Thyroid gland (tissue), 4 donors: ENCODE results near the gene LSS. TPM values are rescaled to one million over a fixed set of nuclear protein-coding genes. Genes with fewer than 3 reads are reported as not detected.

Source experiments
- DNase-seq, 2 donors: peaks; one replicate each; pipeline ENCODE4 v3.0.0-alpha.2; 2019
- H3K27ac ChIP-seq, 3 donors: fragments of 200-600 bp; sonication (generic); 1 replicate in 2 of 3; 2 replicates in 1 of 3; pipeline ENCODE4 v1.5.1; 2016 to 2019; ENCODE audit warnings: mild to moderate bottlenecking in 1 of 3, moderate library complexity in 1 of 3
- H3K27me3 ChIP-seq: fragments of 200-600 bp; sonication (generic); one replicate; pipeline ENCODE4 v1.5.1; 2019
- H3K36me3 ChIP-seq, 2 donors: fragments of 200-600 bp; sonication (generic); one replicate each; pipeline ENCODE4 v1.5.1; 2016 to 2019
- H3K4me1 ChIP-seq, 2 donors: fragments of 200-600 bp; sonication (generic); one replicate each; pipeline ENCODE4 v1.5.1; 2017 to 2019
- H3K4me3 ChIP-seq, 3 donors: fragments of 200-600 bp; sonication (generic); replicated peaks in 1 of 3; 1 replicate in 2 of 3; 2 replicates in 1 of 3; pipeline ENCODE4 v1.5.1; 2016; ENCODE audit warnings: mild to moderate bottlenecking in 1 of 3
- H3K9me3 ChIP-seq: fragments of 200-600 bp; sonication (generic); one replicate; pipeline ENCODE4 v1.5.1; 2017
- CTCF ChIP-seq, 6 experiments: fragments of 200-600 bp in 3 of 6; fragments of 450-650 bp in 3 of 6; sonication (generic) in 3 of 6; IDR thresholded peaks; one replicate each; pipeline ENCODE4 v1.5.1; 2016 to 2019; ENCODE audit warnings: antibody characterized with exemption in 6 of 6, mild to moderate bottlenecking in 2 of 6, inconsistent platforms in 1 of 6, moderate library complexity in 1 of 6
- POLR2A ChIP-seq, 2 donors: fragments of 450-650 bp; IDR thresholded peaks; one replicate each; pipeline ENCODE4 v1.6.1; 2017; ENCODE audit warnings: antibody characterized with exemption in 2 of 2, mild to moderate bottlenecking in 2 of 2, moderate library complexity in 1 of 2
- WGBS, 2 donors: methylation state at CpG; one replicate each; pipeline ENCODE4 v1.1.5; 2017; 5-methylcytosine and 5-hydroxymethylcytosine counted together
- intact Hi-C: fragments of 100-400 bp; cut with DNase I; formaldehyde crosslinking; loops from one replicate; pipeline ENCODE4 v1.15.1; 2023
- total RNA-seq, 4 donors: library from RNA; depleted of rRNA; stranded (reverse); fragments of >200 nt; gene quantifications; one replicate each; pipeline ENCODE4 v1.2.3, GENCODE V29; 2016

LSS gene
- total RNA-seq, 4 donors from 2014 or later = 31.4 to 57.7 (median 42.0) TPM

- intact Hi-C loops = no loop called here
- WGBS, 2 donors = 78 to 82% methylated on average over 4 of the region's 4 CpGs
- no peak for DNase-seq
These were observed 65.2 kb downstream of the LSS start for GRCh38 chr21:46163380-46163779.

GRCh38 chr21:46161633-46162592, 66.7 kb downstream of the LSS start:
- no peak overlapping the region for H3K4me3 ChIP-seq
- no peaks in the 10 kb centered on the region for H3K27me3 ChIP-seq
- no peaks in the 10 kb centered on the region for H3K9me3 ChIP-seq
- H3K27ac ChIP-seq = no peak overlapping the region
- no peaks in the 10 kb centered on the region for H3K36me3 ChIP-seq
- TF ChIP-seq CTCF (IDR thresholded peaks at IDR 0.05) (no peak), POLR2A (IDR thresholded peaks at IDR 0.05) (no peak)
- WGBS, 2 donors = 57 to 93% methylated on average over 34 to 44 of the region's 72 CpGs
- DNase-seq = no peak
- no peaks in the 10 kb centered on the region for H3K4me1 ChIP-seq
- intact Hi-C loops = no loop called here

More at GRCh38 chr21:46163380-46163779, 65.2 kb downstream of the LSS start:
- Histone ChIP-seq H3K36me3 (no peaks in the 10 kb centered on the region), H3K4me3 (no peak overlapping the region), H3K27me3 (no peaks in the 10 kb centered on the region), H3K4me1 (no peaks in the 10 kb centered on the region), H3K27ac (no peak overlapping the region), H3K9me3 (no peaks in the 10 kb centered on the region)
- TF ChIP-seq POLR2A (IDR thresholded peaks at IDR 0.05) (no peak), CTCF (IDR thresholded peaks at IDR 0.05) (no peak)

GRCh38 chr21:46160907-46161632, 67.5 kb downstream of the LSS start:
- DNase-seq = no peak
- TF ChIP-seq CTCF (IDR thresholded peaks at IDR 0.05) = no peak
- WGBS, 2 donors = 78 to 96% methylated on average over 49 to 62 of the region's 72 CpGs
- no peaks in the 10 kb centered on the region for H3K4me1 ChIP-seq
- no peak overlapping the region for H3K27ac ChIP-seq
- no peaks in the 10 kb centered on the region for H3K27me3 ChIP-seq
- no peaks in the 10 kb centered on the region for H3K9me3 ChIP-seq
- intact Hi-C loops = no loop called here
- H3K36me3 ChIP-seq = no peaks in the 10 kb centered on the region
- H3K4me3 ChIP-seq = no peak overlapping the region

GRCh38 chr21:46160657-46160906, 68.0 kb downstream of the LSS start:
- no peaks in the 10 kb centered on the region for H3K4me1 ChIP-seq
- no peak overlapping the region for H3K27ac ChIP-seq
- H3K4me3 ChIP-seq = no peak overlapping the region
- DNase-seq = no peak
- intact Hi-C loops = no loop called here
- H3K9me3 ChIP-seq = no peaks in the 10 kb centered on the region
- TF ChIP-seq CTCF (IDR thresholded peaks at IDR 0.05) (no peak), POLR2A (IDR thresholded peaks at IDR 0.05) (no peak)
- H3K27me3 ChIP-seq = no peaks in the 10 kb centered on the region
- no peaks in the 10 kb centered on the region for H3K36me3 ChIP-seq
- WGBS, 2 donors = 93 to 98% methylated on average over 17 to 22 of the region's 22 CpGs
